Measurements from ENCODE around the gene TNRC6C.

TNRC6C gene

GRCh38 chr17:78121801-78122215 lies 163.3 kb downstream of the TNRC6C start:
- TF ChIP-seq CTCF (IDR thresholded peaks at IDR 0.05; ENCODE audit: extremely low read depth, missing control alignments): no peak
- DNase-seq (ENCODE audit: low spot score): no peak

GRCh38 chr17:78122216-78122930 lies 163.9 kb downstream of the TNRC6C start:
- no peak for TF ChIP-seq CTCF (IDR thresholded peaks at IDR 0.05; ENCODE audit: extremely low read depth, missing control alignments)

GRCh38 chr17:78122931-78123249 lies 164.4 kb downstream of the TNRC6C start:
- no peak for DNase-seq (ENCODE audit: low spot score)
- TF ChIP-seq CTCF (IDR thresholded peaks at IDR 0.05; ENCODE audit: extremely low read depth, missing control alignments): no peak

More at GRCh38 chr17:78122216-78122930, 163.9 kb downstream of the TNRC6C start:
- no peak for DNase-seq (ENCODE audit: low spot score)

GRCh38 chr17:78123258-78123929 lies 164.9 kb downstream of the TNRC6C start:
- TF ChIP-seq CTCF (IDR thresholded peaks at IDR 0.05; ENCODE audit: extremely low read depth, missing control alignments): no peak
- no peak for DNase-seq (ENCODE audit: low spot score)

- peak; percentile 87 for DNase-seq (ENCODE audit: low spot score)
Measured at GRCh38 chr17:78124081-78124835, 165.8 kb downstream of the TNRC6C start.

GRCh38 chr17:78124836-78125137 lies 166.3 kb downstream of the TNRC6C start:
- no peak for DNase-seq (ENCODE audit: low spot score)
- TF ChIP-seq CTCF (IDR thresholded peaks at IDR 0.05; ENCODE audit: extremely low read depth, missing control alignments): no peak

More at GRCh38 chr17:78124081-78124835, 165.8 kb downstream of the TNRC6C start:
- no peak for TF ChIP-seq CTCF (IDR thresholded peaks at IDR 0.05; ENCODE audit: extremely low read depth, missing control alignments)

Measured in GM20000 (cell line).